GM21723 (cell line): ENCODE results near the gene C2orf72.
"Not testable (repeated sequence)": the region's sequence is repeated elsewhere in the genome, so short reads cannot be mapped to it uniquely, and the experiment has no call there.

Experiments used
- ATAC-seq: cut with Tn5 transposase; IDR thresholded peaks from one replicate; pipeline ENCODE4 v1.9.1; 2021; ENCODE audit warnings: mild to moderate bottlenecking, moderate library complexity; ENCODE audit not compliant: unreplicated experiment

Gene C2orf72

DNA sequence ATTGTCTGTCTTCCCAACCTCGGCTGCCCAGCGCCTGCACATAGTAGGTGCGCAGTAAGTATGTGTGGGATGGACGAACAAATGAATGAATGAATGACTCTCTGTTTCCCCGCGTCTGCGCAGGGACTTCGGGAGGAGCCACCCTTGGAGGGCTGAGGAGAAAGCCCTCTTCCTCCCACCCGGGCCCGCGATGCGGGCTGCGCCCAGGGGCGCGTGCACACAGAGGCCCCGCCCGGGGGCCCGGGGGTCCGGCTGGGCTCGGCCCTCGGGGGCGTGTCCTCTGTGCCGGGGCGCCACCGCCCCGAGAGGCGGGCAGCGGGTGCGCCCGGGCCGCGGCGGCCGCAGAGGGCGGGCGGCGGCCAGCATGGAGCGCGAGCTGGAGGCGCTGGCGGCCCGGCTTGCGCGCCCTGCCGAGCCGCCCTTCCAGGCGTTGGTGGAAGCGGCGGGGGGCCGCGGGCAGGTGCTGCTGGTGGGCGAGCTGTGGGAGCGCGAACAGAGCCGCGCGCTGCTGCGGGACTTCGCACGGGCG is at the start of gene C2orf72:
Gene C2orf72 (plus strand): TSS at position 322 of the 529 bp plus-strand sequence. CDS start 43 bp downstream, at position 365.
- ATAC-seq: no peak

DNA sequence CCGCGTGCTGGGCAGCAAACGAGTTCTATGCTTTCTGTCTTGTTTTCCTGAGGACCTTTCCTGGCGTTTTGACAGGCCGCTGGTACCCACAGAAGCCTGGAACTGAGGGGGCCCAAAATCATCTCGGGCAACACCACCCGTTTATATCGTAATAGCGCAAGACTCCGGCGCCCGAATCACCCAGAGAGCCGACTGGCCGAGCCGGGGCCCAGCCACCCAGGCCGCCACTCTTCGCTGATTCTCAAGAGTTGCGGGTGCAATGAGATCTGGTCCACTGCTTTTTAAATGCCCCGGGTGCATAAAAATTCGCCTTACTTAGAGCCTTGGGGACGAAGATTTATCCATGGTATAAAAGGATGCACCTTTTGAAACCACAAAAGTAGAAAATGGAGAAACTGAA is 47.6 kb upstream of the C2orf72 start:
- ATAC-seq: no peak

DNA sequence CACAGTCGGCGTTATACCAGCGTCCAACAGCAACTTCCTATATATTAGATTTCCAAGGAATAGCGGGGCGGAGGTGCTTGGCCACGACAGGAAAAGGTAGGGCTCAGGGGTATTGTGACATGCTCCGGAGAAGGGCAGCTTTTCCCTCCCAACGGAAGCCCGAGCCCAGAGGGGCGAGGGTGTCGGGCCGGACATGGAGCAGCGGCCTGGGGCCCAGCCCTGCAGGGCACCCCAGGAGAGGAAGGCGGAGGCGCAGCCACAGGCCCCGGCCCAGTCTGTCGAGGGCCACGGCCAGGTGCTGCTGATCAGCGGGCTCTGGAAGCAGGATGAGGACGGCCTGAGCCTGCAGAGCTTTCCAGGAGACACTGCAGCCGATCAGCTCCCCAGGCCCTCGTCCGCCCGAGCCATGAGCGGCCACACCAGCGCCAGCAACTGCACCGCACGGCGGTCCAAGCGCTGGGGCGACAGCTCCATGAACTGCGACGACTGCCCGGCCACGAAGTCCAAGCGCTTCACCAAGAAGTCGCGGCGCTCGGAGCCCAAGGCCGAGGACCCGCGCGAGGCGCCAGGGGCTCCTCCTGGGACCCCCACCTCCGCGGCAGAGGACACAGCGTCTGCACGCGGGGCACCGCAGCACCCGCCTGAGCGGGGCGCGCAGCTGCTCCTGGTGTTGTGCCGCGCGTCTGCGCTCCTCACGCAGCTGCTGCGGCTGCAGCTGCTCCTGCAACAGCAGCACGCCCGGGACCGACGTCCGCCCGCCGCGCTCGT is 47.0 kb upstream of the C2orf72 start:
- ATAC-seq: no peak

- ATAC-seq: no peak
Measured at GRCh38 chr2:230990899-230991150, 46.5 kb upstream of the C2orf72 start.

- ATAC-seq: no peak
Measured at GRCh38 chr2:230991598-230991997, 45.7 kb upstream of the C2orf72 start.

DNA sequence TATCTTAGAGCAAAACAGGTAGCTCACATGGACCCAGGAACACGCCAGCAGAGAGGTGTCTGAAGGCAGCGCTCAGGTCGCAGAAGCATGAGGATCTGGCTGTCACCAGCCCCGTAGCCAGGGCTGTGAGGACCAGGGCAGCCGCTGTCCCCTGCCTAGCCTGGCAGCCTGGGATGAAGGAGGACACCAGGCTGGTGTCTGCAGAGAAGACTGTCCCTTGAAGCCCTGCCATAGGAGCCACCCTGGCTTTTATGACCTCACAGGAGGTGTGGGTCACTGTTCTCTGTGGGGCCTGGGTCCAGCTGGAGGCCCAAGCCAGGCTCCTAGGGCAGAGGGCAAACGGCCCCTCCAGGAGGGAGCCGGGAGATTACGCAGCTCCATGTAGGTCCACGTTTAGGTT is 41.5 kb upstream of the C2orf72 start, which contains the start of gene SPATA3:
Gene SPATA3 (plus strand): TSS at position 301 of the 400 bp plus-strand sequence. CDS start 113 bp downstream, outside the sequence.
- no peak for ATAC-seq

DNA sequence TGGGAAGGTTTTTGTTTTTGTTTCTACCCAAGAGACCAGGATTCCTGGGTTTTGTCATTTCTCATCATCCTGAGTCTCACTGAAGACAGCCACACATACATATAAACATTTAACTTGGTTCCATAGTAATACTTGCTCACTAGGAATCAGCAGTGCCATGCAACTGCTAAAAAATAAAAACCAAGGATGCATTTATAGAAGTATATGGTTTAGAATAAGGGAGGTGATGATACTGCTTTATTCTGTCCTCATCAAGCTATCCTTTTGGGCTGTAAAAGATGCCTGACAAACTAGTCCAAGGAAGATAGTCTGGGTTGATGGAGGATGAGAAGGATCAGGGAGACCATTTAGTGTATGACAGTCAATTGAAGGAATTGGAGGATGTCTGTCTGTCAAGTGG is 40.7 kb upstream of the C2orf72 start:
- ATAC-seq: no peak

GRCh38 chr2:230998882-230999281 is 38.4 kb upstream of the C2orf72 start:
- ATAC-seq: no peak

GRCh38 chr2:230999477-230999876 is 37.8 kb upstream of the C2orf72 start:
- no peak for ATAC-seq

- no peak for ATAC-seq
Measured at GRCh38 chr2:231000211-231000904, 37.0 kb upstream of the C2orf72 start.

GRCh38 chr2:231001036-231001435 is 36.3 kb upstream of the C2orf72 start:
- no peak for ATAC-seq

- ATAC-seq: no peak
Measured at GRCh38 chr2:231001921-231002320, 35.4 kb upstream of the C2orf72 start.

DNA sequence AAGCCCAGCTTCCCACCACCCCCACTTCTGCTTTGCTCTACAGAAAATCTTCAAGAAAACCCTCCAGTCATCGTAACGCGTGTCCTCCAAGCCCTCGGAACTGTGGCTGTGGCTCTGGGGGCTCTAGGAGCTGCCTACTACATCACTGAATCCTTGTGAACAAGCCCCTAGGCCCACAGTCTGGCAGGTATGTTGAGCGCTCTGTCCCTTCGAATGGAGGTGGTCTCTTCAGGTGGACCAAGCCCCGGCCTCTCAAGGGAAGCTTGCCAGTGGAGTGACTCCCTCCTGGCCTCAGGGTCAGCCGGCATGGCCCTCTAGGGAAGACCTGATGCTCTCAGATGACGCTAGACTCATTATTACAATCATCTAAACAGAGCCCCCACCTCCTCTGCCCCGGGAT is 34.7 kb upstream of the C2orf72 start:
- ATAC-seq: no peak

DNA sequence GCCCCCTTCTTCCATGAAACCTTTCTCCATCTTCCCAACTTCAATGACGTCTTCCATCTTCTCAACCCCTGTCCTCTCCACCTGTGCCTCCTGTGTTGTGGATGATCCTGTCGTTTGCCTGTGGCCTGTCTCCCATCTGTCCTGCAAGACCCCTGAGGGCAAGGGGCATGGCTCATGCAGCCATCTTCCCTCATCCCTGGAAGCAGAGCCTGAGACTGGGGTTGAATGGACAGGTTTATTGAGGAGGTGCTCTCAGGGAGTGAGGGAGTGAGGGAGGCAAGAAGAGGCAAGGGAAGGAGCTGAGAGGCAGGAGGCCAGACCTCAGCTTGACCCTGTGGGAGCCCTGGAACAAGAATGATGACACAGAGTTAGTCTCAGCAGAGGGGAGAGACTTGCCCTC is 34.1 kb upstream of the C2orf72 start:
- ATAC-seq: no peak

DNA sequence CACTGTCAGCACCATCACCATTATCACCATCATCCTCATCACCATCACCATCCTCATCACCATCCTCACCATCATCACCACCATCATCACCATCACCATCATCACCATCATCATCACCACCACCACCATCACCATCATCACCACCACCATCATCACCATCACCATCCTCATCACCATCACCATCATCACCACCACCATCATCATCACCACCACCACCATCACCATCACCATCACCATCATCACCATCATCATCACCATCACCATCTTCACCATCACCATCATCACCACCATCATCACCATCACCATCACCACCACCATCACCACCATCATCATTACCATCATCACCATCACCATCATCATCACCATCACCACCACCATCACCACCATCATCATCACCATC is 32.4 kb upstream of the C2orf72 start:
- not testable (repeated sequence) for ATAC-seq

- ATAC-seq: no peak
Measured at GRCh38 chr2:231007286-231008098, 29.8 kb upstream of the C2orf72 start.

DNA sequence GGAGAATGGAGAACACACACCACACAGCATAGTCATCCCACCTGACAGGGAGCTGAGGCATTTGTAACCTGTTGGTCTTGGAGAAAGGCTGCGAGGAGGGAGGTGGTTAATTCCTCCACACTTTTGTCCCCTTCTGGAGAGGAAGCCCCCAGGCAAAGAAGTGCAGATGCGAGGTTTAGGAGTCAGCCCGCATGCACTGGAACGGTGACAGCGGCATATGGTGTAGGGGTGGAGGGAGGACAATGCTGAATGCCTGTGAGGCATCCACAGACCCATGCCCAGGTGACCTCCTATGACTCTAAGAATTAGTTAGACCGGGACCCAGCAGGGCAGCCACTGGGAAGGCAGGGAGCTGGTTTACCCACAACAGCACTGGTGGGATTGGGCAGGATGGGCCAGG is 29.2 kb upstream of the C2orf72 start:
- ATAC-seq: no peak

- no peak for ATAC-seq
Measured at GRCh38 chr2:231009236-231009919, 27.9 kb upstream of the C2orf72 start.

GRCh38 chr2:231010201-231010730 is 27.1 kb upstream of the C2orf72 start:
- ATAC-seq: no peak

DNA sequence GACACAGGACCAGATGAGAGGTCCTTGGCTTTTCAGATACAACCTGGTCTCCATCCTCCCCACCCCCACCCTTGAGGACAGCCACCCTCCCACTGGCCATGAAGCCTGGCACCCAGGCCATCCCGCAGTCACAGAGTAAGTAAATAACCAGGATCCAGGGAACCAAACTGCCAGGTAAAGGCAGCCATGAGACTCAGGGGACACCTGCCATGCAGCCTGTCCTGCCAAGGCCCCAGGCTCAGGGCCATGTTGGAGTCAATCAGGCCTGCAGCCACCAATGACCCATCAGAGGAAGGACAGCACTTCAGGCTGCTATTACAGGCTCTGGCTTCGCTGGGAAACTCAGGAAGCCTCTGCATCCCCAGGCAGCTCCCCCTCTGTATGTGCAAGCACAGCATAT is 25.8 kb upstream of the C2orf72 start:
- ATAC-seq: no peak

DNA sequence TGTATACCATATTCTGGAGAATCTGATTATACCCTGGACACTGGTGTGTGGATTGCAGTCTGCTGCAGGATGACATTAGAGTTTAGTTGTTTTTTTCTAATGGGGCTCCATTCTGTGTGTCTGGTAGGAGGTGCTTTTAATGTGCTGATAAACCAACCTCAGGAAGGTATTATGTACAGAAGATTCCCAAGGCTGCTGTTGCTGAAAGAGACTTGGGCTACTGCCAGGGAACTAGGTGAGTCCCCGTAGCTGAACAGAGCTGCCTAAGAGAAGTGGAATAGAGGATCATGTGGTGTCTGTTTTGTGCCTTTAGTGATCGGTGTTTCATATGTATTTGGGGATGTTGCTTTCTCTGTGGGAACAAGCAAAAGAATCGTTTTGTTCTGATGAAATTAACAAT is 24.9 kb upstream of the C2orf72 start:
- ATAC-seq: no peak
